Prostate gland (tissue), 2 donors: ENCODE data around the gene ACSS1. TPM values are rescaled to one million over a fixed set of nuclear protein-coding genes. Genes with fewer than 3 reads are reported as not detected.

Experiments
- DNase-seq: peaks from one replicate; pipeline ENCODE4 v3.0.0-alpha.2; 2019; ENCODE audit warnings: low spot score
- H3K27ac ChIP-seq, 2 donors: fragments of 200-600 bp; sonication (generic); 2 replicates each; pipeline ENCODE4 v1.5.1; 2017 to 2019
- H3K27me3 ChIP-seq: fragments of 200-600 bp; sonication (generic); replicated peaks from 2 replicates; pipeline ENCODE4 v1.5.1; 2019; ENCODE audit not compliant: insufficient read depth
- H3K36me3 ChIP-seq, 2 donors: fragments of 200-600 bp; sonication (generic); 1 replicate in 1 of 2; 2 replicates in 1 of 2; pipeline versions ENCODE4 v1.5.1 to v1.8.1; 2017 to 2019
- H3K4me1 ChIP-seq: fragments of 200-600 bp; sonication (generic); replicated peaks from 2 replicates; pipeline ENCODE4 v1.5.1; 2019
- H3K4me3 ChIP-seq, 2 donors: fragments of 200-600 bp; sonication (generic); 2 replicates each; pipeline ENCODE4 v1.5.1; 2017 to 2019
- H3K9me3 ChIP-seq: fragments of 200-600 bp; sonication (generic); 2 replicates; pipeline ENCODE4 v1.5.1; 2017
- CTCF ChIP-seq, 4 experiments: fragments of 200-600 bp in 2 of 4; fragments of 450-650 bp in 2 of 4; sonication (generic) in 2 of 4; IDR thresholded peaks; 1 replicate in 3 of 4; 2 replicates in 1 of 4; pipeline ENCODE4 v1.5.1; 2016 to 2019; ENCODE audit warnings: antibody characterized with exemption in 4 of 4, mild to moderate bottlenecking in 2 of 4, moderate library complexity in 2 of 4
- POLR2A ChIP-seq: fragments of 450-650 bp; IDR thresholded peaks from one replicate; pipeline ENCODE4 v1.6.1; 2016; ENCODE audit warnings: antibody characterized with exemption, mild to moderate bottlenecking
- POLR2AphosphoS5 ChIP-seq: sonication (generic); formaldehyde crosslinking; IDR thresholded peaks from one replicate; pipeline ENCODE4 v1.6.1; 2017; ENCODE audit warnings: antibody characterized with exemption
- WGBS: methylation state at CpG from one replicate; pipeline ENCODE4 v1.1.5; 2018; 5-methylcytosine and 5-hydroxymethylcytosine counted together
- intact Hi-C: fragments of 100-400 bp; cut with DNase I; formaldehyde crosslinking; loops from one replicate; pipeline ENCODE4 v1.14.2; 2022
- total RNA-seq, 2 donors: library from RNA; depleted of rRNA; stranded (reverse); fragments of >200 nt; gene quantifications; one replicate each; pipeline ENCODE4 v1.1.0, GENCODE V29; 2016

ACSS1 gene
- total RNA-seq, 2 donors from 2014 or later: 111 to 170 TPM

- Histone ChIP-seq H3K27me3 (no peaks in the 10 kb centered on the region), H3K36me3 (no peaks in the 10 kb centered on the region), H3K27ac (no peak overlapping the region), H3K9me3 (no peaks in the 10 kb centered on the region), H3K4me1 (no peaks in the 10 kb centered on the region), H3K4me3 (no peak overlapping the region)
- WGBS: 33% methylated on average over 2 of the region's 2 CpGs
- no peak for DNase-seq
- TF ChIP-seq POLR2AphosphoS5 (no peak), CTCF (IDR thresholded peaks at IDR 0.05) (no peak), POLR2A (no peak)
- intact Hi-C loops: no loop called here
Observed at GRCh38 chr20:24960861-24961260, 97.1 kb downstream of the ACSS1 start.

- TF ChIP-seq POLR2A: no peak
- TF ChIP-seq POLR2AphosphoS5: no peak
- TF ChIP-seq CTCF (IDR thresholded peaks at IDR 0.05): no peak
- no peak for DNase-seq
Observed at GRCh38 chr20:24960302-24960801, 97.6 kb downstream of the ACSS1 start.

GRCh38 chr20:24959591-24960301 lies 98.2 kb downstream of the ACSS1 start:
- DNase-seq: no peak
- Histone ChIP-seq H3K4me3 (no peak overlapping the region), H3K9me3 (no peaks in the 10 kb centered on the region), H3K27ac (no peak overlapping the region), H3K27me3 (no peaks in the 10 kb centered on the region), H3K36me3 (no peaks in the 10 kb centered on the region), H3K4me1 (no peaks in the 10 kb centered on the region)
- TF ChIP-seq CTCF (IDR thresholded peaks at IDR 0.05) (no peak), POLR2A (no peak), POLR2AphosphoS5 (no peak)
- intact Hi-C loops: no loop called here
- WGBS: 87% methylated on average over 13 of the region's 14 CpGs

More at GRCh38 chr20:24960302-24960801, 97.6 kb downstream of the ACSS1 start:
- Histone ChIP-seq H3K36me3 (no peaks in the 10 kb centered on the region), H3K27ac (no peak overlapping the region), H3K4me3 (no peak overlapping the region), H3K9me3 (no peaks in the 10 kb centered on the region), H3K27me3 (no peaks in the 10 kb centered on the region), H3K4me1 (no peaks in the 10 kb centered on the region)
- 94% methylated on average over 10 of the region's 10 CpGs for WGBS
- intact Hi-C loops: no loop called here

GRCh38 chr20:24958506-24959385 lies 99.2 kb downstream of the ACSS1 start:
- H3K4me1 ChIP-seq: no peaks in the 10 kb centered on the region
- TF ChIP-seq CTCF (IDR thresholded peaks at IDR 0.05) (no peak), POLR2A (no peak), POLR2AphosphoS5 (no peak)
- no peaks in the 10 kb centered on the region for H3K27me3 ChIP-seq
- no peaks in the 10 kb centered on the region for H3K36me3 ChIP-seq
- intact Hi-C loops: no loop called here
- no peaks in the 10 kb centered on the region for H3K9me3 ChIP-seq
- 75% methylated on average over 19 of the region's 20 CpGs for WGBS
- no peak overlapping the region for H3K4me3 ChIP-seq
- no peak overlapping the region for H3K27ac ChIP-seq
- no peak for DNase-seq
